Neural progenitor cell (in vitro differentiated cells): ENCODE measurements around the gene GLIS2. TPM values are rescaled to one million over a fixed set of nuclear protein-coding genes. Genes with fewer than 3 reads are reported as not detected.
A peak's percentile ranks its signal among the peaks of the same experiment; 100 is the strongest.

Experiments
- DNase-seq: peaks from one replicate; pipeline ENCODE4 v3.0.0-alpha.2; 2016; ENCODE audit warnings: low spot score
- H2AFZ ChIP-seq: fragments of 200-600 bp; sonication (generic); replicated peaks from 2 replicates; pipeline ENCODE4 v1.6.1; 2016; ENCODE audit warnings: antibody characterized with exemption
- H3F3A ChIP-seq: fragments of 200-600 bp; sonication (generic); 2 replicates; pipeline ENCODE4 v1.6.1; 2016; ENCODE audit warnings: antibody characterized with exemption, low read depth
- H3K27ac ChIP-seq: fragments of 200-600 bp; sonication (generic); 2 replicates; pipeline ENCODE4 v1.5.1; 2016; ENCODE audit warnings: mild to moderate bottlenecking
- H3K27me3 ChIP-seq: fragments of 200-600 bp; sonication (generic); 2 replicates; pipeline ENCODE4 v1.6.1; 2016; ENCODE audit warnings: mild to moderate bottlenecking, moderate library complexity
- H3K36me3 ChIP-seq: fragments of 200-600 bp; sonication (generic); 2 replicates; pipeline ENCODE4 v1.5.1; 2016
- H3K4me1 ChIP-seq: fragments of 200-600 bp; sonication (generic); 2 replicates; pipeline ENCODE4 v1.6.1; 2016; ENCODE audit warnings: mixed run types
- H3K4me2 ChIP-seq: fragments of 200-600 bp; sonication (generic); 2 replicates; pipeline ENCODE4 v1.6.1; 2016
- H3K4me3 ChIP-seq: fragments of 200-600 bp; sonication (generic); 2 replicates; pipeline ENCODE4 v1.5.1; 2016
- H3K79me2 ChIP-seq: fragments of 200-600 bp; sonication (generic); 2 replicates; pipeline ENCODE4 v1.6.1; 2016; ENCODE audit warnings: low read depth
- H3K9ac ChIP-seq: fragments of 200-600 bp; sonication (generic); 2 replicates; pipeline ENCODE4 v1.6.1; 2016
- H3K9me3 ChIP-seq: fragments of 200-600 bp; sonication (generic); 2 replicates; pipeline ENCODE4 v1.5.1; 2016; ENCODE audit warnings: low read depth
- H4K20me1 ChIP-seq: fragments of 200-600 bp; sonication (generic); 2 replicates; pipeline ENCODE4 v1.6.1; 2016; ENCODE audit warnings: low read depth
- H3K27ac Mint-ChIP-seq: 3 replicates; pipeline ENCODE4 v1.8.0; 2021; ENCODE audit warnings: mixed read lengths
- H3K27me3 Mint-ChIP-seq: 2 replicates; pipeline ENCODE4 v1.8.0; 2022; ENCODE audit warnings: low read depth, mild to moderate bottlenecking, inconsistent platforms, moderate library complexity, mixed read lengths; ENCODE audit not compliant: insufficient read depth
- H3K36me3 Mint-ChIP-seq: 3 replicates; pipeline ENCODE4 v1.8.0; 2021; ENCODE audit warnings: mixed read lengths
- H3K4me1 Mint-ChIP-seq: 3 replicates; pipeline ENCODE4 v1.8.0; 2021; ENCODE audit warnings: mixed read lengths
- H3K4me3 Mint-ChIP-seq: 3 replicates; pipeline ENCODE4 v1.8.0; 2021; ENCODE audit warnings: mild to moderate bottlenecking, moderate library complexity, mixed read lengths
- H3K9me3 Mint-ChIP-seq: 3 replicates; pipeline ENCODE4 v1.8.0; 2020; ENCODE audit warnings: mixed read lengths
- CTCF ChIP-seq: fragments of 200-600 bp; sonication (generic); IDR thresholded peaks from 2 replicates; pipeline ENCODE4 v1.5.1; 2017; ENCODE audit warnings: antibody characterized with exemption, mild to moderate bottlenecking
- EZH2 ChIP-seq: fragments of 200-600 bp; sonication (generic); IDR thresholded peaks from 2 replicates; pipeline ENCODE4 v1.6.1; 2017; ENCODE audit warnings: antibody characterized with exemption, mild to moderate bottlenecking, moderate library complexity
- EZH2phosphoT487 ChIP-seq: fragments of 200-600 bp; sonication (generic); IDR thresholded peaks from 2 replicates; pipeline ENCODE4 v1.6.1; 2017; ENCODE audit warnings: antibody characterized with exemption
- total RNA-seq: library from RNA; depleted of rRNA; stranded (reverse); fragments of >200 nt; gene quantifications from 2 replicates; pipeline ENCODE4 v1.2.3, GENCODE V29; 2015; ENCODE audit warnings: low replicate concordance

GLIS2 gene
- total RNA-seq = 0.15 and 1.3 TPM in 2 replicates

GRCh38 chr16:4315186-4316107 is at the start of gene GLIS2:
TSS of gene GLIS2 (plus strand) at chr16:4316067. CDS start at chr16:4332281, 16,214 bp downstream.
- peaks cover 34% of the 10 kb centered on the region for H3K79me2 ChIP-seq
- Mint-ChIP-seq H3K9me3 (no peaks in the 10 kb centered on the region), H3K4me3 (peak within 1 kb of the TSS; percentile 96), H3K36me3 (no peaks in the 10 kb centered on the region), H3K4me1 (peaks cover 27% of the 10 kb centered on the region), H3K27me3 (peaks cover 7% of the 10 kb centered on the region), H3K27ac (peak within 1 kb of the TSS; percentile 90)
- H3F3A ChIP-seq = peaks cover 32% of the 10 kb centered on the region
- TF ChIP-seq CTCF = no peak
- TF ChIP-seq EZH2 = peak; percentile 52
- no peaks in the 10 kb centered on the region for H3K9me3 ChIP-seq
- H3K27me3 ChIP-seq = peaks cover 32% of the 10 kb centered on the region
- peaks cover 41% of the 10 kb centered on the region for H4K20me1 ChIP-seq
- DNase-seq = peak; percentile 94
- H3K4me3 ChIP-seq = peak within 1 kb of the TSS; percentile 98
- peak within 1 kb of the TSS; percentile 99 for H3K4me2 ChIP-seq
- H2AFZ ChIP-seq = peak within 1 kb of the TSS; percentile 83
- peak within 1 kb of the TSS; percentile 59 for H3K9ac ChIP-seq
- H3K4me1 ChIP-seq = peaks cover 29% of the 10 kb centered on the region
- H3K27ac ChIP-seq = no peak within 1 kb of the TSS
- no peaks in the 10 kb centered on the region for H3K36me3 ChIP-seq

- Histone ChIP-seq H3K9ac (no peak overlapping the region), H3K9me3 (no peaks in the 10 kb centered on the region), H3K27me3 (no peaks in the 10 kb centered on the region), H3K36me3 (peaks cover 3% of the 10 kb centered on the region), H3K4me1 (peaks cover 4% of the 10 kb centered on the region), H3K79me2 (peaks cover 89% of the 10 kb centered on the region), H3F3A (peaks cover 33% of the 10 kb centered on the region), H3K27ac (no peak overlapping the region), H3K4me2 (no peak overlapping the region), H2AFZ (no peak overlapping the region), H3K4me3 (no peak overlapping the region), H4K20me1 (peaks cover 90% of the 10 kb centered on the region)
- Mint-ChIP-seq H3K36me3 (peaks cover 13% of the 10 kb centered on the region), H3K27ac (peak overlapping the region; percentile 66), H3K27me3 (peaks cover 4% of the 10 kb centered on the region), H3K4me1 (peaks cover 18% of the 10 kb centered on the region), H3K4me3 (no peak overlapping the region), H3K9me3 (no peaks in the 10 kb centered on the region)
- DNase-seq = no peak
- TF ChIP-seq EZH2 = no peak
- TF ChIP-seq EZH2phosphoT487 = no peak
- no peak for TF ChIP-seq CTCF
Measured at GRCh38 chr16:4266372-4266771, 49.5 kb upstream of the GLIS2 start.

GRCh38 chr16:4270091-4270490 is 45.8 kb upstream of the GLIS2 start:
- Histone ChIP-seq H3K9ac (no peak overlapping the region), H3K4me2 (peak overlapping the region; percentile 78), H3K27me3 (no peaks in the 10 kb centered on the region), H3K27ac (no peak overlapping the region), H2AFZ (no peak overlapping the region), H4K20me1 (peaks cover 53% of the 10 kb centered on the region), H3K4me1 (peaks cover 4% of the 10 kb centered on the region), H3K79me2 (peaks cover 92% of the 10 kb centered on the region), H3F3A (peaks cover 53% of the 10 kb centered on the region), H3K36me3 (no peaks in the 10 kb centered on the region), H3K4me3 (no peak overlapping the region), H3K9me3 (no peaks in the 10 kb centered on the region)
- Mint-ChIP-seq H3K4me3 (peak overlapping the region; percentile 97), H3K36me3 (peaks cover 5% of the 10 kb centered on the region), H3K27me3 (peaks cover 4% of the 10 kb centered on the region), H3K4me1 (peaks cover 9% of the 10 kb centered on the region), H3K9me3 (no peaks in the 10 kb centered on the region), H3K27ac (no peak overlapping the region)
- no peak for TF ChIP-seq EZH2phosphoT487
- no peak for TF ChIP-seq CTCF
- TF ChIP-seq EZH2 = no peak
- DNase-seq = no peak
